H9 (cell line): ENCODE data around the gene CHM. TPM values are rescaled to one million over a fixed set of nuclear protein-coding genes. Genes with fewer than 3 reads are reported as not detected.

Source experiments
- DNase-seq: peaks from one replicate; pipeline ENCODE4 v3.0.0-alpha.2; 2017
- H2AFZ ChIP-seq: one replicate; pipeline ENCODE4 v1.6.1; 2013; ENCODE audit warnings: mild to moderate bottlenecking, low read length, control low read depth, moderate library complexity
- H2AK5ac ChIP-seq: 2 replicates; pipeline ENCODE4 v1.6.1; 2013; ENCODE audit warnings: low read length, control low read depth, mixed read lengths; ENCODE audit not compliant: insufficient read length
- H2BK120ac ChIP-seq: one replicate; pipeline ENCODE4 v1.6.1; 2013; ENCODE audit warnings: low read depth, mild to moderate bottlenecking, low read length, control low read depth, inconsistent platforms; ENCODE audit not compliant: poor library complexity, severe bottlenecking
- H2BK12ac ChIP-seq: 2 replicates; pipeline ENCODE4 v1.6.1; 2013; ENCODE audit warnings: low read length, control low read depth, mixed read lengths, low read depth; ENCODE audit not compliant: insufficient read length
- H2BK15ac ChIP-seq: 2 replicates; pipeline ENCODE4 v1.6.1; 2013; ENCODE audit warnings: low read depth, low read length, control low read depth
- H2BK20ac ChIP-seq: one replicate; pipeline ENCODE4 v1.6.1; 2013; ENCODE audit warnings: low read depth, mild to moderate bottlenecking, low read length, control low read depth, inconsistent platforms; ENCODE audit not compliant: poor library complexity, severe bottlenecking
- H2BK5ac ChIP-seq: 2 replicates; pipeline ENCODE4 v1.6.1; 2013; ENCODE audit warnings: low read length, control low read depth, mixed read lengths; ENCODE audit not compliant: insufficient read length
- H3K14ac ChIP-seq: 2 replicates; pipeline ENCODE4 v1.6.1; 2013; ENCODE audit warnings: low read length, control low read depth; ENCODE audit not compliant: insufficient read depth
- H3K18ac ChIP-seq: 2 replicates; pipeline ENCODE4 v1.6.1; 2013; ENCODE audit warnings: low read depth, mild to moderate bottlenecking, mixed read lengths, low read length, control low read depth; ENCODE audit not compliant: insufficient read length
- H3K23ac ChIP-seq: 2 replicates; pipeline ENCODE4 v1.6.1; 2013; ENCODE audit warnings: low read length, control low read depth, mixed read lengths, low read depth; ENCODE audit not compliant: insufficient read length
- H3K23me2 ChIP-seq: 2 replicates; pipeline ENCODE4 v1.6.1; 2013; ENCODE audit warnings: low read depth, mild to moderate bottlenecking, mixed read lengths, low read length, control low read depth; ENCODE audit not compliant: insufficient read length, poor library complexity, severe bottlenecking
- H3K27ac ChIP-seq: 2 replicates; pipeline ENCODE4 v1.5.1; 2013; ENCODE audit warnings: low read length, control low read depth, mixed read lengths, low read depth; ENCODE audit not compliant: insufficient read length
- H3K27me3 ChIP-seq: 2 replicates; pipeline ENCODE4 v1.6.1; 2013; ENCODE audit warnings: low read length, control low read depth, inconsistent platforms; ENCODE audit not compliant: insufficient read depth
- H3K4ac ChIP-seq: 2 replicates; pipeline ENCODE4 v1.6.1; 2013; ENCODE audit warnings: low read depth, mild to moderate bottlenecking, control low read depth, inconsistent platforms, low read length, moderate library complexity
- H3K4me1 ChIP-seq: 2 replicates; pipeline ENCODE4 v1.6.1; 2013; ENCODE audit warnings: low read length, control low read depth, inconsistent platforms; ENCODE audit not compliant: insufficient read depth
- H3K4me2 ChIP-seq: 2 replicates; pipeline ENCODE4 v1.6.1; 2013; ENCODE audit warnings: low read length, control low read depth, mixed read lengths; ENCODE audit not compliant: insufficient read length, insufficient read depth
- H3K56ac ChIP-seq: 2 replicates; pipeline ENCODE4 v1.6.1; 2013; ENCODE audit warnings: low read depth, mild to moderate bottlenecking, mixed read lengths, low read length, control low read depth; ENCODE audit not compliant: insufficient read length
- H3K79me1 ChIP-seq: 2 replicates; pipeline ENCODE4 v1.6.1; 2013; ENCODE audit warnings: low read depth, mild to moderate bottlenecking, moderate library complexity, low read length, control low read depth, inconsistent platforms; ENCODE audit not compliant: insufficient read depth, poor library complexity, severe bottlenecking
- H3K79me2 ChIP-seq: 2 replicates; pipeline ENCODE4 v1.6.1; 2013; ENCODE audit warnings: low read length, control low read depth, inconsistent platforms; ENCODE audit not compliant: insufficient read depth
- H3K9ac ChIP-seq: 2 replicates; pipeline ENCODE4 v1.6.1; 2013; ENCODE audit warnings: low read length, control low read depth, mixed read lengths; ENCODE audit not compliant: insufficient read length; ENCODE audit errors: extremely low read depth
- H3K9me3 ChIP-seq: one replicate; pipeline ENCODE4 v1.6.1; 2013; ENCODE audit warnings: low read depth, low read length, inconsistent platforms; ENCODE audit not compliant: control insufficient read depth
- H3T11ph ChIP-seq: one replicate; pipeline ENCODE4 v1.6.1; 2013; ENCODE audit warnings: mild to moderate bottlenecking, low read length, control low read depth, inconsistent platforms
- H4K20me1 ChIP-seq: one replicate; pipeline ENCODE4 v1.6.1; 2013; ENCODE audit not compliant: control insufficient read depth, insufficient read length, insufficient read depth
- H4K5ac ChIP-seq: 2 replicates; pipeline ENCODE4 v1.6.1; 2013; ENCODE audit warnings: low read depth, mild to moderate bottlenecking, mixed read lengths, low read length, control low read depth; ENCODE audit not compliant: insufficient read length
- H4K8ac ChIP-seq: replicated peaks from 2 replicates; pipeline ENCODE4 v1.6.1; 2013; ENCODE audit warnings: low read length, control low read depth, mixed read lengths, low read depth; ENCODE audit not compliant: insufficient read length
- H4K91ac ChIP-seq: 2 replicates; pipeline ENCODE4 v1.6.1; 2013; ENCODE audit warnings: low read depth, mild to moderate bottlenecking, moderate library complexity, mixed read lengths, low read length, control low read depth; ENCODE audit not compliant: insufficient read length
- H3K27ac Mint-ChIP-seq, 3 experiments: 2 replicates in 2 of 3; 3 replicates in 1 of 3; pipeline ENCODE4 v1.8.0; 2020 to 2021; ENCODE audit warnings: mixed read lengths in 3 of 3, mild to moderate bottlenecking in 1 of 3, moderate library complexity in 1 of 3
- H3K27me3 Mint-ChIP-seq: 2 replicates; pipeline ENCODE4 v1.8.0; 2021; ENCODE audit warnings: low read depth, mild to moderate bottlenecking, moderate library complexity, mixed read lengths
- H3K36me3 Mint-ChIP-seq, 3 experiments: 2 replicates in 2 of 3; 3 replicates in 1 of 3; pipeline ENCODE4 v1.8.0; 2020 to 2021; ENCODE audit warnings: low read depth in 3 of 3, mixed read lengths in 3 of 3; ENCODE audit not compliant: insufficient read depth in 1 of 3
- H3K4me1 Mint-ChIP-seq, 2 experiments: 2 replicates each; pipeline ENCODE4 v1.8.0; 2020; ENCODE audit warnings: mixed read lengths in 2 of 2
- H3K4me3 Mint-ChIP-seq, 2 experiments: 2 replicates in 1 of 2; 3 replicates in 1 of 2; pipeline ENCODE4 v1.8.0; 2020 to 2021; ENCODE audit warnings: mild to moderate bottlenecking in 2 of 2, mixed read lengths in 2 of 2, moderate library complexity in 1 of 2
- H3K9me3 Mint-ChIP-seq, 2 experiments: 2 replicates in 1 of 2; 3 replicates in 1 of 2; pipeline ENCODE4 v1.8.0; 2020; ENCODE audit warnings: mild to moderate bottlenecking in 2 of 2, mixed read lengths in 2 of 2, moderate library complexity in 1 of 2
- WGBS: extraction: QIAGEN DNeasy Blood & Tissue Kit; methylation state at CpG from one replicate; pipeline ENCODE4 v1.1.7; 2013; ENCODE audit warnings: missing lambda C conversion rate, low lambda C conversion rate, mixed read lengths; ENCODE audit not compliant: insufficient read length; ENCODE audit errors: extremely low coverage; 5-methylcytosine and 5-hydroxymethylcytosine counted together
- total RNA-seq: library from RNA; stranded (reverse); gene quantifications from 2 replicates; pipeline ENCODE4 v1.2.1, GENCODE V29; 2021
- TF ChIP-seq, protein P1 (sequence below): fragments of 200-600 bp; sonication (generic); conservative IDR thresholded peaks from 3 replicates; pipeline ENCODE4 v1.8.0; 2021; ENCODE audit warnings: antibody characterized with exemption, mild to moderate bottlenecking

CHM gene
- total RNA-seq, 1 experiment from 2014 or later = 28.4 TPM

GRCh38 chrX:85870585-85870984 lies 176.8 kb downstream of the CHM start:
- Mint-ChIP-seq H3K27me3 (no peaks in the 10 kb centered on the region), H3K27ac (no peak overlapping the region), H3K4me1 (no peaks in the 10 kb centered on the region), H3K36me3 (peaks cover 35 to 48% (median 36%) of the 10 kb centered on the region in 3 experiments), H3K4me3 (no peak overlapping the region), H3K9me3 (peaks cover 18 to 34% of the 10 kb centered on the region in 2 experiments)
- no peak for DNase-seq
- Histone ChIP-seq H4K8ac (no peak overlapping the region), H2BK15ac (no peak overlapping the region), H3K79me1 (no peaks in the 10 kb centered on the region), H4K5ac (no peak overlapping the region), H3K79me2 (no peaks in the 10 kb centered on the region), H3K14ac (no peak overlapping the region), H3K4me2 (no peak overlapping the region), H2BK20ac (no peak overlapping the region), H4K91ac (no peak overlapping the region), H2BK12ac (no peak overlapping the region), H3K4ac (no peak overlapping the region), H3K23ac (no peak overlapping the region), H3K27me3 (no peaks in the 10 kb centered on the region), H3K4me1 (no peaks in the 10 kb centered on the region), H2BK5ac (no peak overlapping the region), H2AFZ (no peak overlapping the region), H2AK5ac (no peak overlapping the region), H4K20me1 (no peaks in the 10 kb centered on the region), H3K18ac (no peak overlapping the region), H3K9me3 (peaks cover 4% of the 10 kb centered on the region), H3K27ac (no peak overlapping the region), H3K23me2 (no peaks in the 10 kb centered on the region), H3T11ph (no peak overlapping the region), H3K9ac (no peak overlapping the region), H3K56ac (no peak overlapping the region), H2BK120ac (no peak overlapping the region)
- TF ChIP-seq, protein P1, sequence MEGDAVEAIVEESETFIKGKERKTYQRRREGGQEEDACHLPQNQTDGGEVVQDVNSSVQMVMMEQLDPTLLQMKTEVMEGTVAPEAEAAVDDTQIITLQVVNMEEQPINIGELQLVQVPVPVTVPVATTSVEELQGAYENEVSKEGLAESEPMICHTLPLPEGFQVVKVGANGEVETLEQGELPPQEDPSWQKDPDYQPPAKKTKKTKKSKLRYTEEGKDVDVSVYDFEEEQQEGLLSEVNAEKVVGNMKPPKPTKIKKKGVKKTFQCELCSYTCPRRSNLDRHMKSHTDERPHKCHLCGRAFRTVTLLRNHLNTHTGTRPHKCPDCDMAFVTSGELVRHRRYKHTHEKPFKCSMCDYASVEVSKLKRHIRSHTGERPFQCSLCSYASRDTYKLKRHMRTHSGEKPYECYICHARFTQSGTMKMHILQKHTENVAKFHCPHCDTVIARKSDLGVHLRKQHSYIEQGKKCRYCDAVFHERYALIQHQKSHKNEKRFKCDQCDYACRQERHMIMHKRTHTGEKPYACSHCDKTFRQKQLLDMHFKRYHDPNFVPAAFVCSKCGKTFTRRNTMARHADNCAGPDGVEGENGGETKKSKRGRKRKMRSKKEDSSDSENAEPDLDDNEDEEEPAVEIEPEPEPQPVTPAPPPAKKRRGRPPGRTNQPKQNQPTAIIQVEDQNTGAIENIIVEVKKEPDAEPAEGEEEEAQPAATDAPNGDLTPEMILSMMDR = no peak
- WGBS = no CpG with 5 or more reads among the region's 3 CpGs
